ENCODE measurements around the gene NAPA.

NAPA gene

GRCh38 chr19:47507012-47507411, 7.9 kb downstream of the NAPA start:
- no peak overlapping the region for H3K18ac ChIP-seq (ENCODE audit: low read length)
- peaks cover 0 to 13% of the 10 kb centered on the region in 2 donors for H3K4me1 ChIP-seq (ENCODE audit: control insufficient read depth in 2 of 2, insufficient read depth in 1 of 2, low read depth in 1 of 2, low read length in 2 of 2)
- H2BK15ac ChIP-seq (ENCODE audit: low read length): no peak overlapping the region
- H3K4ac ChIP-seq (ENCODE audit: low read length): no peak overlapping the region
- no peak overlapping the region for H2BK5ac ChIP-seq (ENCODE audit: low read length)
- no peak overlapping the region for H2AK5ac ChIP-seq (ENCODE audit: low read depth, low read length)
- H3K14ac ChIP-seq (ENCODE audit: low read length): no peak overlapping the region
- no peak overlapping the region for H3K27ac ChIP-seq (replicated peaks; ENCODE audit: low read length)
- no peak overlapping the region for H2AFZ ChIP-seq (ENCODE audit: low read length)
- no peak overlapping the region for H3K4me2 ChIP-seq (ENCODE audit: insufficient read depth, low read length, poor library complexity, severe bottlenecking)
- peaks cover 3 to 23% of the 10 kb centered on the region in 2 donors for H3K36me3 ChIP-seq (replicated peaks in 1 of 2; ENCODE audit: control insufficient read depth in 2 of 2, insufficient read depth in 2 of 2, low read length in 2 of 2)
- H2BK120ac ChIP-seq (ENCODE audit: low read depth, low read length): no peak overlapping the region
- no peak overlapping the region for H4K91ac ChIP-seq (ENCODE audit: low read depth, low read length, poor library complexity)
- H3K27me3 ChIP-seq (ENCODE audit: control insufficient read depth in 3 of 3, insufficient read depth in 3 of 3, low read depth in 1 of 3, low read length in 3 of 3): no peaks in the 10 kb centered on the region
- H2BK12ac ChIP-seq (ENCODE audit: low read length): no peak overlapping the region
- no peak overlapping the region for H3K4me3 ChIP-seq (ENCODE audit: low read length in 2 of 2)
- no peaks in the 10 kb centered on the region for H3K9me3 ChIP-seq (replicated peaks in 1 of 2; ENCODE audit: control insufficient read depth in 2 of 2, insufficient read depth in 1 of 2, low read depth in 1 of 2, low read length in 2 of 2)
- H3K9ac ChIP-seq (ENCODE audit: low read depth, low read length, poor library complexity): peak overlapping the region; percentile 51
- no peak for DNase-seq (ENCODE audit: low spot score)
- no peak overlapping the region for H3K23ac ChIP-seq (ENCODE audit: low read depth, low read length, poor library complexity)
- H4K8ac ChIP-seq (ENCODE audit: low read depth, low read length): no peak overlapping the region
- H3K79me1 ChIP-seq (ENCODE audit: low read depth, low read length): peaks cover 16% of the 10 kb centered on the region
- no CpG with 5 or more reads among the region's 6 CpGs for WGBS, 2 donors (ENCODE audit: extremely low coverage in 2 of 2, insufficient read length in 2 of 2, insufficient replicate concordance in 1 of 2)

- Histone ChIP-seq H3K14ac (ENCODE audit: low read length) (no peak overlapping the region), H3K9ac (ENCODE audit: low read depth, low read length, poor library complexity) (no peak overlapping the region), H2BK15ac (ENCODE audit: low read length) (no peak overlapping the region), H3K79me1 (ENCODE audit: low read depth, low read length) (peaks cover 11% of the 10 kb centered on the region), H3K4ac (ENCODE audit: low read length) (no peak overlapping the region), H2AFZ (ENCODE audit: low read length) (no peak overlapping the region), H2BK12ac (ENCODE audit: low read length) (no peak overlapping the region), H2BK120ac (ENCODE audit: low read depth, low read length) (no peak overlapping the region), H4K8ac (ENCODE audit: low read depth, low read length) (no peak overlapping the region), H3K27ac (replicated peaks; ENCODE audit: low read length) (no peak overlapping the region), H3K23ac (ENCODE audit: low read depth, low read length, poor library complexity) (no peak overlapping the region), H3K4me3 (ENCODE audit: low read length in 2 of 2) (no peak overlapping the region), H3K36me3 (replicated peaks in 1 of 2; ENCODE audit: control insufficient read depth in 2 of 2, insufficient read depth in 2 of 2, low read length in 2 of 2) (peaks cover 3 to 26% of the 10 kb centered on the region in 2 donors), H3K27me3 (ENCODE audit: control insufficient read depth in 3 of 3, insufficient read depth in 3 of 3, low read depth in 1 of 3, low read length in 3 of 3) (no peaks in the 10 kb centered on the region), H3K4me1 (ENCODE audit: control insufficient read depth in 2 of 2, insufficient read depth in 1 of 2, low read depth in 1 of 2, low read length in 2 of 2) (peaks cover 0 to 13% of the 10 kb centered on the region in 2 donors), H2BK5ac (ENCODE audit: low read length) (no peak overlapping the region), H3K4me2 (ENCODE audit: insufficient read depth, low read length, poor library complexity, severe bottlenecking) (no peak overlapping the region), H4K91ac (ENCODE audit: low read depth, low read length, poor library complexity) (no peak overlapping the region), H2AK5ac (ENCODE audit: low read depth, low read length) (no peak overlapping the region), H3K9me3 (replicated peaks in 1 of 2; ENCODE audit: control insufficient read depth in 2 of 2, insufficient read depth in 1 of 2, low read depth in 1 of 2, low read length in 2 of 2) (no peaks in the 10 kb centered on the region), H3K18ac (ENCODE audit: low read length) (no peak overlapping the region)
- no peak for DNase-seq (ENCODE audit: low spot score)
- WGBS, 2 donors (ENCODE audit: extremely low coverage in 2 of 2, insufficient read length in 2 of 2, insufficient replicate concordance in 1 of 2): no CpG with 5 or more reads among the region's 8 CpGs
Measured at GRCh38 chr19:47506459-47506858, 8.4 kb downstream of the NAPA start.

GRCh38 chr19:47505506-47505905, 9.4 kb downstream of the NAPA start:
- Histone ChIP-seq H3K27ac (replicated peaks; ENCODE audit: low read length) (no peak overlapping the region), H3K23ac (ENCODE audit: low read depth, low read length, poor library complexity) (no peak overlapping the region), H3K4ac (ENCODE audit: low read length) (no peak overlapping the region), H3K4me2 (ENCODE audit: insufficient read depth, low read length, poor library complexity, severe bottlenecking) (no peak overlapping the region), H4K91ac (ENCODE audit: low read depth, low read length, poor library complexity) (no peak overlapping the region), H2AK5ac (ENCODE audit: low read depth, low read length) (no peak overlapping the region), H3K14ac (ENCODE audit: low read length) (no peak overlapping the region), H2BK5ac (ENCODE audit: low read length) (no peak overlapping the region), H2BK120ac (ENCODE audit: low read depth, low read length) (no peak overlapping the region), H3K4me3 (ENCODE audit: low read length in 2 of 2) (no peak overlapping the region), H3K18ac (ENCODE audit: low read length) (no peak overlapping the region), H2BK15ac (ENCODE audit: low read length) (no peak overlapping the region), H3K27me3 (ENCODE audit: control insufficient read depth in 3 of 3, insufficient read depth in 3 of 3, low read depth in 1 of 3, low read length in 3 of 3) (no peaks in the 10 kb centered on the region), H3K4me1 (ENCODE audit: control insufficient read depth in 2 of 2, insufficient read depth in 1 of 2, low read depth in 1 of 2, low read length in 2 of 2) (peaks cover 0 to 13% of the 10 kb centered on the region in 2 donors), H3K79me1 (ENCODE audit: low read depth, low read length) (peaks cover 9% of the 10 kb centered on the region), H2AFZ (ENCODE audit: low read length) (no peak overlapping the region), H2BK12ac (ENCODE audit: low read length) (no peak overlapping the region), H3K36me3 (replicated peaks in 1 of 2; ENCODE audit: control insufficient read depth in 2 of 2, insufficient read depth in 2 of 2, low read length in 2 of 2) (peaks cover 6 to 33% of the 10 kb centered on the region in 2 donors), H4K8ac (ENCODE audit: low read depth, low read length) (no peak overlapping the region), H3K9ac (ENCODE audit: low read depth, low read length, poor library complexity) (no peak overlapping the region), H3K9me3 (replicated peaks in 1 of 2; ENCODE audit: control insufficient read depth in 2 of 2, insufficient read depth in 1 of 2, low read depth in 1 of 2, low read length in 2 of 2) (no peaks in the 10 kb centered on the region)
- WGBS, 2 donors (ENCODE audit: extremely low coverage in 2 of 2, insufficient read length in 2 of 2, insufficient replicate concordance in 1 of 2): no CpG with 5 or more reads among the region's 6 CpGs
- DNase-seq (ENCODE audit: low spot score): no peak

GRCh38 chr19:47503826-47504150, 11.1 kb downstream of the NAPA start:
- WGBS, 2 donors (ENCODE audit: extremely low coverage in 2 of 2, insufficient read length in 2 of 2, insufficient replicate concordance in 1 of 2): no CpG with 5 or more reads among the region's 5 CpGs
- no peak overlapping the region for H2BK12ac ChIP-seq (ENCODE audit: low read length)
- no peaks in the 10 kb centered on the region for H3K27me3 ChIP-seq (ENCODE audit: control insufficient read depth in 3 of 3, insufficient read depth in 3 of 3, low read depth in 1 of 3, low read length in 3 of 3)
- no peak overlapping the region for H3K27ac ChIP-seq (replicated peaks; ENCODE audit: low read length)
- no peak overlapping the region for H4K8ac ChIP-seq (ENCODE audit: low read depth, low read length)
- H2BK5ac ChIP-seq (ENCODE audit: low read length): no peak overlapping the region
- H2AK5ac ChIP-seq (ENCODE audit: low read depth, low read length): no peak overlapping the region
- no peak overlapping the region for H2AFZ ChIP-seq (ENCODE audit: low read length)
- H3K79me1 ChIP-seq (ENCODE audit: low read depth, low read length): peaks cover 9% of the 10 kb centered on the region
- peaks cover 12 to 46% of the 10 kb centered on the region in 2 donors for H3K36me3 ChIP-seq (replicated peaks in 1 of 2; ENCODE audit: control insufficient read depth in 2 of 2, insufficient read depth in 2 of 2, low read length in 2 of 2)
- H3K4me3 ChIP-seq (ENCODE audit: low read length in 2 of 2): no peak overlapping the region
- no peak overlapping the region for H4K91ac ChIP-seq (ENCODE audit: low read depth, low read length, poor library complexity)
- H3K9ac ChIP-seq (ENCODE audit: low read depth, low read length, poor library complexity): no peak overlapping the region
- H3K9me3 ChIP-seq (replicated peaks in 1 of 2; ENCODE audit: control insufficient read depth in 2 of 2, insufficient read depth in 1 of 2, low read depth in 1 of 2, low read length in 2 of 2): no peaks in the 10 kb centered on the region
- H3K23ac ChIP-seq (ENCODE audit: low read depth, low read length, poor library complexity): no peak overlapping the region
- no peak for DNase-seq (ENCODE audit: low spot score)
- no peak overlapping the region for H3K4ac ChIP-seq (ENCODE audit: low read length)
- no peak overlapping the region for H3K14ac ChIP-seq (ENCODE audit: low read length)
- no peak overlapping the region for H3K18ac ChIP-seq (ENCODE audit: low read length)
- no peak overlapping the region for H3K4me2 ChIP-seq (ENCODE audit: insufficient read depth, low read length, poor library complexity, severe bottlenecking)
- no peak overlapping the region for H2BK120ac ChIP-seq (ENCODE audit: low read depth, low read length)
- H3K4me1 ChIP-seq (ENCODE audit: control insufficient read depth in 2 of 2, insufficient read depth in 1 of 2, low read depth in 1 of 2, low read length in 2 of 2): peaks cover 0 to 13% of the 10 kb centered on the region in 2 donors
- no peak overlapping the region for H2BK15ac ChIP-seq (ENCODE audit: low read length)
